ENCODE data around the gene HS6ST3. TPM values are rescaled to one million over a fixed set of nuclear protein-coding genes. Genes with fewer than 3 reads are reported as not detected.

HS6ST3 gene
- total RNA-seq, 4 donors from 2014 or later, result 0.97 to 2.2 (median 2.0) TPM

- in situ Hi-C loops (cut with MboI; ENCODE audit: low sequenced_read_pairs in 4 of 4) (no loop called here), intact Hi-C loops (cut with DNase I; ENCODE audit: low total_unique reads) (no loop called here)
- no peaks in the 10 kb centered on the region for H3K4me1 ChIP-seq
- H3K9me3 ChIP-seq, result no peaks in the 10 kb centered on the region
- TF ChIP-seq CTCF (IDR thresholded peaks at IDR 0.05 in 4 of 5, conservative IDR thresholded peaks at IDR 0.05 in 1 of 5) (no peak), POLR2A (IDR thresholded peaks at IDR 0.05) (no peak)
- no peak for DNase-seq
- no peak overlapping the region for H3K27ac ChIP-seq
- no peak for ATAC-seq
- H3K36me3 ChIP-seq, result no peaks in the 10 kb centered on the region
- no peak overlapping the region for H3K4me3 ChIP-seq
- no peaks in the 10 kb centered on the region for H3K27me3 ChIP-seq
Observed at GRCh38 chr13:96274046-96274445, 184.1 kb downstream of the HS6ST3 start.

- Histone ChIP-seq H3K4me3 (no peak overlapping the region), H3K36me3 (no peaks in the 10 kb centered on the region), H3K4me1 (no peaks in the 10 kb centered on the region), H3K9me3 (no peaks in the 10 kb centered on the region), H3K27ac (no peak overlapping the region), H3K27me3 (no peaks in the 10 kb centered on the region)
- TF ChIP-seq POLR2A (IDR thresholded peaks at IDR 0.05), result no peak
- no peak for TF ChIP-seq CTCF (IDR thresholded peaks at IDR 0.05 in 4 of 5, conservative IDR thresholded peaks at IDR 0.05 in 1 of 5)
- ATAC-seq, result no peak
- no peak for DNase-seq
- in situ Hi-C loops (cut with MboI; ENCODE audit: low sequenced_read_pairs in 4 of 4) (no loop called here), intact Hi-C loops (cut with DNase I; ENCODE audit: low total_unique reads) (no loop called here)
Observed at GRCh38 chr13:96279904-96280303, 190.0 kb downstream of the HS6ST3 start.

- in situ Hi-C loops (cut with MboI; ENCODE audit: low sequenced_read_pairs in 4 of 4) (no loop called here), intact Hi-C loops (cut with DNase I; ENCODE audit: low total_unique reads) (no loop called here)
- Histone ChIP-seq H3K4me1 (no peaks in the 10 kb centered on the region), H3K36me3 (no peaks in the 10 kb centered on the region), H3K4me3 (no peak overlapping the region), H3K27me3 (no peaks in the 10 kb centered on the region), H3K27ac (no peak overlapping the region), H3K9me3 (no peaks in the 10 kb centered on the region)
- TF ChIP-seq CTCF (IDR thresholded peaks at IDR 0.05 in 4 of 5, conservative IDR thresholded peaks at IDR 0.05 in 1 of 5), result no peak
- no peak for TF ChIP-seq POLR2A (IDR thresholded peaks at IDR 0.05)
- no peak for ATAC-seq
- no peak for DNase-seq
Observed at GRCh38 chr13:96284971-96285370, 195.1 kb downstream of the HS6ST3 start.

- DNase-seq (no peak), ATAC-seq (no peak)
- no peak for TF ChIP-seq CTCF (IDR thresholded peaks at IDR 0.05 in 4 of 5, conservative IDR thresholded peaks at IDR 0.05 in 1 of 5)
- TF ChIP-seq POLR2A (IDR thresholded peaks at IDR 0.05), result no peak
- H3K27me3 ChIP-seq, result no peaks in the 10 kb centered on the region
- no peaks in the 10 kb centered on the region for H3K4me1 ChIP-seq
- no peaks in the 10 kb centered on the region for H3K36me3 ChIP-seq
- H3K27ac ChIP-seq, result no peak overlapping the region
- in situ Hi-C loops (cut with MboI; ENCODE audit: low sequenced_read_pairs in 4 of 4), result no loop called here
- intact Hi-C loops (cut with DNase I; ENCODE audit: low total_unique reads), result no loop called here
- no peak overlapping the region for H3K4me3 ChIP-seq
- H3K9me3 ChIP-seq, result no peaks in the 10 kb centered on the region
Observed at GRCh38 chr13:96285729-96286128, 195.8 kb downstream of the HS6ST3 start.
